GM10847 (cell line): ENCODE measurements around the gene KCNF1.

ENCODE experiments used
- POLR2A ChIP-seq: IDR thresholded peaks from 2 replicates; pipeline ENCODE4 v1.6.1; 2011; ENCODE audit not compliant: insufficient read length; ENCODE audit errors: extremely low read depth

Gene KCNF1

GRCh38 chr2:10935953-10936942 lies 24.5 kb downstream of the KCNF1 start:
- TF ChIP-seq POLR2A: no peak

DNA sequence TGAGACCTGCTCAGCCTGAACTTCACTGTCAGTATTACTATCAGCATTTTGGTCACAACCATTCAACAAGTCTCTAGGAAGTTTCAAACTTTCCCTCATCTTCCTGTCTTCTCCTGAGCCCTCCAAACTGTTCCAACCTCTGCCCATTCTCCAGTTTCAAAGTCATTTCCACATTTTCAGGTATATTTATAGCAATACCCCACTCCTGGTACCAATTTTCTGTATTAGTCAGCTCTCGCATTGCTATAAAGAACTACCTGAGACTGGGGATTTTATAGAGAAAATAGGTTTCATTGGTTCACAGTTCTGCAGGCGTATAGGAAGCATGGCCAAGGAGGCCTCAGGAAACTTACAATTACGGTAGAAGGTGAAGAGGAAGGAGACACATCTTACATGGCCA lies 27.3 kb downstream of the KCNF1 start:
- no peak for TF ChIP-seq POLR2A

DNA sequence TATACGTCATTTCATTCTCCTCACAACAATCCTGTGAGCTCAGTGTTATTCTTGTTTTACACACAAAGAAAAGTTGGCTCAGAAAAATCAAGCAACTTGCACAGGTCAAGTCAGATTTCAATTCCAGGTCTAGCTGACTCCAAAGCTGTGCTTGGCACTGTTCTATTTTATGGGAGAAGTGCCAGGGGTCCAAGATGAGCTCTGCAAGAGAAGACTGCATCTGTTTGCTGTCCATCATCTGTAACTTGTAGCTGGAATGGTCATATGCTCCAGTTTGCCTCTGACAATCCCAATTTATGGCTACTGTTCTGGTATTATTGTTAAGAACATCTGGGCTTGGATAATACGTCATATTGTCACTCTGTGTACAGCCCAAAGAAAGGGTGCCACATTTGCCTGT lies 28.9 kb downstream of the KCNF1 start:
- no peak for TF ChIP-seq POLR2A

DNA sequence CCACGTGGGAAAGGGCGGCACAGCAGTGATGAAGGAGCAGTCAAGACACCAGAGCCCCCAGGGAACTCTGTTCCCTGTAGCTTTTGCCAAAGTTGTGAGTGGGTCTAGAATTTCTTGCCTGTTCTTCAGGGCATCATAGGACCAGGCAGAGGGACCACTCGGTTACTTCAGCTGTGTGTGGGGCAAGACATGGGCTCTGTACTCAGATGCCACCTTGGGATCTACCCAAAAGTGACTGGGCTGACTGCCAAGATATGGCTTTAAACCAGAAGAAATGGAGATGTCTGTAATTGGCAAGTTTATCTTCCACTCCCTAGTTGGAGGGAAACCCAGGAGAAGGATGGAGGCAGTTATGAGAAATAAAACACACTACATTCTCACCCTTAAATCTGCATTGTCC lies 29.6 kb downstream of the KCNF1 start:
- TF ChIP-seq POLR2A: no peak

- no peak for TF ChIP-seq POLR2A
Observed at GRCh38 chr2:10944799-10945198, 33.1 kb downstream of the KCNF1 start.

GRCh38 chr2:10946394-10946793 lies 34.7 kb downstream of the KCNF1 start:
- TF ChIP-seq POLR2A: no peak

- no peak for TF ChIP-seq POLR2A
Observed at GRCh38 chr2:10947005-10947440, 35.3 kb downstream of the KCNF1 start.

DNA sequence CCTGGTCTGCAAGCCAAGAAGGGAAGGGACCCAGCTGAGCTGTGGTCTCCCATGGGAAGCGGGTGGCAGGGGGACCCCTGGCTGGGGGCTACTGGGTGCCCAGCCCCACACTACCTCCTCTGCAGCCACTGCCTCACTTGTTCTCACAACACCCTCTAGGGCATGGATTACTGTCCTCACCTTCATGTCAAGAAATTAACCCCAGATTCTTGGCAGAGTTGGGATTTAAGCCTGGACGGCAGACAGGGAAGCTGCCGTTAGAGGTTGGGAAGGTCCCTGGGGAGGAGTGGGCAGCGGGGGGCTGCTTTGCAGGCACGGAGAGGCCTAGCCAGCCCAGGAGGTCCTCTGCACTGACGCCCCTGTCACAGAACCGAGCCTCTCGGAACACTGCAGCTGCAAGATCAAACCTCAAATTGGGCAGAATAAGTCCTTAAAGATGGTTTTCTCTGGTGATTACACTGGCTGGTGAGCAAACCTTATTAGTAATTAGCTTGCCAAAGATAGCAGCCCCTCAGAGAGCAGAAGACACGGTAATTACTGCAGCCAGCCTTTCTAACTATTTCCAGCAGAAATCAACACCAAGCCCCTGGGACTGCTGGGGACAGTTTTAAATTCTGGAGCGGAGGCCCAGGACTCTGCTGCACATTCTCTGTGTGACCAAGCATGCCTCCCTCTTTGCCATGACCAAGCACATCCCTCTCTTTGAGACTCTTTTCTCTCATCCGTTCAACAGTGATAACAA lies 35.9 kb downstream of the KCNF1 start:
- TF ChIP-seq POLR2A: no peak

GRCh38 chr2:10948188-10948564 lies 36.4 kb downstream of the KCNF1 start:
- TF ChIP-seq POLR2A: no peak

- TF ChIP-seq POLR2A: no peak
Observed at GRCh38 chr2:10948606-10949230, 37.0 kb downstream of the KCNF1 start.

- TF ChIP-seq POLR2A: no peak
Observed at GRCh38 chr2:10949835-10950234, 38.1 kb downstream of the KCNF1 start.

DNA sequence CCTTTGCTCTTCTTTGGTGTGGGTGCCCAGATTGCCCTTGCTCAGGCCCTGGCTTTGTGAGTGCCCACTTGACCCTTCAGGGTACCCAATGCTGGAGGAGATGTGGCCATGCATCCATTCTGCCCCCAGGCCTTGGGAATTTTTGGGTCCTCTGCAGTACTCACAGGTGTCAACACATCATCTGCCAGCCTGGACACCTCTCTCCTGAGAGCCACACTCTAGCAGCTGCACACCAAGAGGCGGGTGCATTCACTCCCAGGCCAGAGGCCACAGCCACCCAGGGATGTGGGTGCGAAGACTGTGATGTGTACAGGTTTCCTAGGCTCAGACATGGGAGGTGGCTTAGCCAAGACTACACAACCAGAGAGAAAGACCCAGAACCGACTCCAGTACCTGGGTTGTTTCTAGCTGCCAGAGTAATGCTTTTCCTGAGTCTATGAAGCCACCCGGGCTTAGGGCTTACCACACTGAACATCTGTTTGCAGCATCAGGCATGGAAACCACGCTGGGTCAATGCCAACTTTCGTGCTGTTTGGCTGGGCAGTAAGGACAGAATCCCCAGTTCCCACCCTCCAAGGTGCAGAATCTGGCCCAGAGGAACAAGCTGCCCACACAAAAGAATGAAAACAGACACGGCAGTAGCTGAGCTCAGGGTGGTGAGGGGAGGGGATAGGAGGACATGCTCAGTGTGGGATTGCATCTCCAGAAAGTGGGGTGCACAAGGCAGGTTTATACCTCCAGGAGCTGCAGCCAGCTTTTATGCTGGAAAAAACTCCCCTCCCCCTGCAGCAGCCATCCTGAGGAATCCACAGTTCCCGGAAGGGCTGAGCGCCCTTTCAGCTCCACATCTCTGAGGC lies 40.1 kb downstream of the KCNF1 start:
- TF ChIP-seq POLR2A: no peak

DNA sequence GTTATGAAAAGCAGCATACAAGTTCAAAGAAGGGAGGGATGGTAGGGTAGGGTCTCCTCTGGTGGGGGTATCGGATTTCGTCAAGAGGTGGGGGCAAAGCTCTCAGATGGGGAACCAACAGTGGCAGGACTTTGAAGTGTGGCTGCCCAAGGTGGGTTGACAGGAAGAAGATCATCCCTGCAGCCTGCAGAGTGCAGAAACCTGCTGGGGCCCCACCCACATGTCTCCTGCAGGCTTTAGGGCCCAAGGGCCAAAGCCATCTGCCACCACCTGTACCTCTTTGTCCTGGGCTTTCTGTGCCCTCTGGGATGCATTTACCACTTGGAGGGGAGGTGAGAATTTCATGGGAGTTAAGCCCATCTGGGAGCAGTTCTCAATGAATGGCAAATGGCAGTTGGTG lies 42.7 kb downstream of the KCNF1 start:
- no peak for TF ChIP-seq POLR2A

DNA sequence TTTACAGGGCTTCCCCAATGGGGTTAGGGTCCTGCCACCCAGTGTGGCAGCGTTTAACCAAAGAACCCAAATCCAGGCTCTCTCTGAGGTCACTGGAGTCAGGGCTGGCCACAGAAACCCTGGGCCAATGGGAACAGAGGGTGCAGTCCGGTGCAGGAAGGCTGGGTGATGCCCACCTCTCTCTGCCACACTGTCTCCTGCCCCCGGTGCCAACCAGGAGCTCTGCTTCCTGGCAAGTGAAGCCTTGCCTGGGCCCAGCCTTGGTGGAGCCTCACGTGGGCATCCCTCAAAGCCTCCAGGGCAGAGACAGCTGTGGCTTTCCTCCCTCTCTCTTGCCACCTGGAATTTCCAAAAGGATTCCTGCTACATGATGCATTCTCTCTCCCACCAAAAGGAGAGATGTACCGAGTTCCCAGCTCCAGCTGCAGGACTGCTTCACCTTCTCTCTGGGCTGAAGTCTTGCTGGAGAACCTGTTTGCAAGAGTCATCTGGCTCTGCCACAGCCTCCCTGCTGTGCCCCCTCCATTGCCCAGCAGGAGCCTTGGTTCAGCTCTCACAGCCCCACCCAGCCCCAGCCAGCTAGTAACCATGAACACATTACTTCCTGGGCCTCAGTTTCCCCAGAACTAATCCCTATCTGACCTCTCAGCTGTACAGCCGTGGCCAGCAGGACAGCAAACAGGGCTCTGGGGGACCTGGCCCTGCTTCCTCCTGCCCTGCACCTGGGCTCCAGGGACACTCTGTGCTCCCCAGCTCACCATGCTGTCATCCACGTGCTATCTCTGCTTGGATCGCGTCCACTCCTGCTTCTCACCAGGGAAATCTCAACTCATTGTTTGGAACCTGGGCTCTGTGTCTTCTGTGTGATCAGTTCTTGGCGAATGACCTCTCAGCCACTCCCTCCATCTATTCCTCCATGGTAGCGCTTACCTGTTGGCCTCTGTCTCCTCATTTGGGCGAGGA lies 43.4 kb downstream of the KCNF1 start:
- no peak for TF ChIP-seq POLR2A
